ENCODE data around the gene MGAT3. TPM values are rescaled to one million over a fixed set of nuclear protein-coding genes. Genes with fewer than 3 reads are reported as not detected.

Gene MGAT3
- total and polyA plus RNA-seq, 2 of the 13 experiments (the other 11 are each of a cell fraction or from before 2014, with no cell fraction given): 0.11 to 0.15 TPM

GRCh38 chr22:39470451-39471291 is 13.9 kb downstream of the MGAT3 start (continued):
- TF ChIP-seq ZNF770 (CRISPR knock-in tag; IDR thresholded peaks at IDR 0.05): no peak
- TF ChIP-seq THYN1 (CRISPR knock-in tag; IDR thresholded peaks at IDR 0.05; ENCODE audit: borderline replicate concordance, low read depth): no peak
- no peak for TF ChIP-seq FOXP4 (CRISPR knock-in tag; IDR thresholded peaks at IDR 0.05)
- no peak for TF ChIP-seq ZNF12 (CRISPR knock-in tag; IDR thresholded peaks at IDR 0.05)
- TF ChIP-seq EP300 (IDR thresholded peaks at IDR 0.05; ENCODE audit: low read depth in 2 of 2, low read length in 2 of 2): peak in 1 of 2 experiments; percentile 22; a peak in 1 of 4 replicates
- TF ChIP-seq EP300 (CRISPR knock-in tag; IDR thresholded peaks at IDR 0.05; ENCODE audit: borderline replicate concordance): no peak
- 0 out of 2 replicates have a peak, but pooled peaks have one; percentile 68 for TF ChIP-seq EED (CRISPR knock-in tag; IDR thresholded peaks at IDR 0.05)
- TF ChIP-seq ARNT (IDR thresholded peaks at IDR 0.05): no peak
- no peak for TF ChIP-seq SUZ12 (IDR thresholded peaks at IDR 0.05; ENCODE audit: low read depth, low read length)
- 0 out of 2 replicates have a peak, but pooled peaks have one; percentile 4 for TF ChIP-seq MXD3 (CRISPR knock-in tag; IDR thresholded peaks at IDR 0.05)
- TF ChIP-seq ZNF687 (CRISPR knock-in tag; IDR thresholded peaks at IDR 0.05): peak; percentile 26
- TF ChIP-seq ZNF512 (CRISPR knock-in tag; IDR thresholded peaks at IDR 0.05): no peak
- TF ChIP-seq ZNF724P (CRISPR knock-in tag; IDR thresholded peaks at IDR 0.05; ENCODE audit: borderline replicate concordance): 0 out of 2 replicates have a peak, but pooled peaks have one; percentile 36
- TF ChIP-seq HES4 (CRISPR knock-in tag; IDR thresholded peaks at IDR 0.05; ENCODE audit: borderline replicate concordance): 0 out of 2 replicates have a peak, but pooled peaks have one; percentile 30
- 0 out of 2 replicates have a peak, but pooled peaks have one; percentile 30 for TF ChIP-seq ATF7-NPFF (CRISPR knock-in tag; IDR thresholded peaks at IDR 0.05; ENCODE audit: low read depth)
- TF ChIP-seq MAZ (IDR thresholded peaks at IDR 0.05; ENCODE audit: borderline replicate concordance, low read depth, low read length): no peak
- TF ChIP-seq MAZ (CRISPR knock-in tag; IDR thresholded peaks at IDR 0.05; ENCODE audit: low read depth): no peak; the same call in 1 of the 2 replicates
- no peak for TF ChIP-seq ZNF33A (CRISPR knock-in tag; IDR thresholded peaks at IDR 0.05; ENCODE audit: borderline replicate concordance)
